Head of caudate nucleus (tissue), 42 donors: Measurements from ENCODE around the gene PPIF.

Experiments used
- DNase-seq, 42 donors: peaks; one replicate each; pipeline versions ENCODE4 v3.0.0 to v3.0.0-alpha.2; 2020 to 2021; ENCODE audit warnings: mixed read lengths in 7 of 42
- intact Hi-C: fragments of 100-400 bp; cut with DNase I; formaldehyde crosslinking; loops from one replicate; pipeline ENCODE4 v1.15.0; 2022

Gene PPIF

GRCh38 chr10:79342295-79342761, 4.9 kb upstream of the PPIF start:
- DNase-seq: peak in 4 of 42 donors; percentile 1 to 27 (median 14)
- intact Hi-C loops: no loop called here

DNA sequence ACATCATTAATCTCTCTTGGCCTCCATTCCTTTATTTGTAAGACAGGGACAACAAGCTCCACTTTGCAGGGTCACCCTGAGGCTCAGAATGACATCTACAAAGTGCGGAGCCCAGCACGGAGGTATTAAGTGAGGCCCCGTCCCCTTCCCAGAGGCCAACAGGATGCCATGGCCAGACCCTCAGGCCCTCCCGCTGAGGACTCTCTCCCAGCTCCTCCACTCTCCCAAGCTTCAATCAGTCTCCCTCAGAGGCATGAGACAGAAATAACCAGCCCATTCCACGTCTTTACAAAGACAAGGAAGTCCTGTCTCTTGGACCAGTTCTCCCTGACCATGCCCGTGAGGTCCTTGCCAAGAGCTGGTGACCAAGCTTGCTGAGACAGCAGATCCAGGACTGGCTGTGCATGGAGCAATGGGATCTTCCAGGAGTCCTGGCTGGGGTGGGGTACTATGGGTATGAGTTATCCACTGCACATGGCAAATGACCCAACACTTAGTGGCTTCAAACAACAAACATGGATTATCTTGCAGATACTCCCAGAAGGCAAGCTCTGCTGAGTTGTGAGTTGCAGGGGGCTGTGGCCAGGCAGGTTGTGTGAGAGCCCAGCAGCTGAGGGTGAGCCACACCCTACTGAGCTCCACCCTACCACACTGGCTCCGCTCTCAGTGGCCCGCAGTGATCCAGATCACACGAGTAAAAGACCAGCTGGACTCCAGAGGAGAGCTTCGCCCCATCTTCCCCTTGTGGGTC, 4.3 kb upstream of the PPIF start:
- intact Hi-C loops: no loop called here
- DNase-seq: peak in 4 of 42 donors; percentile 5 to 38 (median 20)

DNA sequence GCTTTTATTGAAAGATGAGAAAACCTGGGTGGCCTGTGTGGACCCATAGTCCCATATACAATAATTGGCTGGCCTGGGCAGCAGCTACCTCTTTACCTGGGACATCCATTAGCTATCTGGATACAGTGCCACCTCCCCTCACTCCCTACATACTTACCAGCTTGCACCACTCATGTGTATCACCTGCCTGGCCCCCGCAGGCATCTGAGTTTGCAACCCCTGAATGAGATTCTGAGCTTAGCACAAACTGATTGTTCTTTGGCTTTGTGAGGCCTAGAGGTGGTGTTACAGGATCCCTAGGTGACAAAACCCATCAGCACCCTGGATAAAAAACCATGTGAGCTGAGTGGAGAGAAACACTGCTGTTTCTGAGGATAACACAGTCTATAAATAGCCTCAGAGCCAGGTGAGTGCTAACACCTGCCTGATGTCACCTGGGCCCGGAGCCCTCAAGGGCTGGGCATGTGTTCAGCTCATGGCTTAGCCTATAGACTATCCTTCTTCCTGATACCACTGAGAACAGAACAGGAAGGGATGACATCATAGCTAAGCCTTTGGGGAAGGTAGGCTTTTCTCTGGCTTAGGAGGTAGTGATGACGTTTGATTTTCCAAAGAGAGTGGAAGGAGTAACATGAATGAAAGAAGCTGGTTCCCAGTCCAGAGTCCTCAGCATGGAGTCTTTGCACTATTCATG, 2.6 kb upstream of the PPIF start:
- peak in 2 of 42 donors; percentile 29 to 35 for DNase-seq
- intact Hi-C loops: no loop called here

GRCh38 chr10:79345241-79346011, 1.8 kb upstream of the PPIF start:
- DNase-seq: peak in 7 of 42 donors; percentile 9 to 58 (median 31)
- intact Hi-C loops: no loop called here

DNA sequence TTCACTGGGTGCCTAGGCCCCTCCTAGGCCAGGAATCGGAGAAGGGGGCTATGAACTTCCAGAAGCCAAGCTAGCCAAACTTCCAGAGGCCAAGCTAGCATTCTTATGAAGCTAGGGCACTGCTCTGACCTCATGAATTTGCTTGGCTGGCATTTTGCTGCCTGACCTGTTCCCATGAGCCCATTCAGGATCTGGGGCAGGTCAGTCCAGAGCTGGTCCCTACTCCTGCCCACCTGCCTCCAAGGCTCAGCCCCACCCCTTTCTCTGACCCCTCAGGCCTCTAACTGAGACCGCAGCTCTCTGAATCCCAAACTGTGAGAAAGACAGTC, 1.3 kb upstream of the PPIF start:
- intact Hi-C loops: no loop called here
- DNase-seq: peak in 4 of 42 donors; percentile 0 to 39 (median 24)

GRCh38 chr10:79346388-79347225, 662 bp upstream of the PPIF start:
- peak in 5 of 42 donors; percentile 1 to 37 (median 17) for DNase-seq
- intact Hi-C loops: no loop called here

DNA sequence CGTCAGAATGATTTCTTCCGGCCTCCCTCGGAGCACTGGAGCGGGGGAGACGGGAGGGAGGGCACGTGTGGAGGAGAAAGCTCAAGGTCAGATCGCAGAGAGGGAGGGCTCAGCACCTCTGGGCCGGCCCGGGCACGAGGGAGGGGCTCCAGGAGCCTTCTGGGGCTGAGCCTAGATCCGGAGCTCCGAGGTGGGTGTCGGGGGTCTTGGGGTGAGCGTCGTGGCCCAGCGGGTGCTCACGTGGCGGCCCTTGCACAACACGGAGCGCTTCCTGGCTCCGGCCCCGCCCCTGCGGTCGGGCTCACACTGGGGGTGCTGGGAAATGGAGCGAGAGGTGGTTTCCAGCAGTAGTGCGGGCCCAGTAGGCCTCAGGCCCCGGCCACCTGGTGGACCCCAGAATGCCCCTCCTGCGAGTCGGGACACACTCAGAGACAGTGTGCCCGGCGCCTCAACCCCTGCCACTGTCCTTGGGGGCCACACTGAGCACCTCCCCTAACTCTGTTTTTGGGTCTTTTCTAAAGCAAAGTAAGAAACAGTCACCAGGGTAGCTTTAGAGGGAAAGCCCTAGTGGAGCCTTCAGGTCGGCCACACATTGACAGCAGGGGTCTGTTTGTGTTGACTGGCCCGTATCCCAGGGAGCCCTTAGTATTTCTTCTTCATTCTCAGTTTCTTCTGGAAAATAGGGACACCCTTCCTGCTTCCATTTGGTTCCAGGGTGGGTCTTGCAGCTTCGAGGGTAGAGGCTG, 798 bp downstream of the PPIF start:
- peak in 36 of 42 donors; percentile 29 to 77 (median 54) for DNase-seq
- intact Hi-C loops: no loop called here

DNA sequence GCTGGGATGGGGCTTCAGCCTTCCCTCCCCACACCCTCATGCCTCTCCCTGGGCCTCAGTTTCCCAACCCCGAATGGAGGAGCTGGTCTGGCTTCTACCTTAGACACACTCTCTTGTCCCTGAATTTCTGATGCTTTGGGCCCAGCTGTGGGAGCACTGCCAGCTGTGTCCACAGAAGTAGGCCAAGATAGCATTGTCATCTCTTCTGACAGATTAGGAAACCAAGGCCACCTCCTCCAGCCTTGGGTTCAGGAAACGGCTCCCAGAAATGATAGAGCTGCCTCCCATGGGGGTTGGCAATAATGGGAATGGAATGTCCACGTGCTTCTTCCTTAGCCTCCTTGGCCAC, 1.3 kb downstream of the PPIF start:
- DNase-seq: peak in 3 of 42 donors; percentile 3 to 13 (median 6)
- intact Hi-C loops: no loop called here

- DNase-seq: peak in 3 of 42 donors; percentile 5 to 33 (median 13)
- intact Hi-C loops: no loop called here
These were observed 1.8 kb downstream of the PPIF start for GRCh38 chr10:79349072-79349491.

DNA sequence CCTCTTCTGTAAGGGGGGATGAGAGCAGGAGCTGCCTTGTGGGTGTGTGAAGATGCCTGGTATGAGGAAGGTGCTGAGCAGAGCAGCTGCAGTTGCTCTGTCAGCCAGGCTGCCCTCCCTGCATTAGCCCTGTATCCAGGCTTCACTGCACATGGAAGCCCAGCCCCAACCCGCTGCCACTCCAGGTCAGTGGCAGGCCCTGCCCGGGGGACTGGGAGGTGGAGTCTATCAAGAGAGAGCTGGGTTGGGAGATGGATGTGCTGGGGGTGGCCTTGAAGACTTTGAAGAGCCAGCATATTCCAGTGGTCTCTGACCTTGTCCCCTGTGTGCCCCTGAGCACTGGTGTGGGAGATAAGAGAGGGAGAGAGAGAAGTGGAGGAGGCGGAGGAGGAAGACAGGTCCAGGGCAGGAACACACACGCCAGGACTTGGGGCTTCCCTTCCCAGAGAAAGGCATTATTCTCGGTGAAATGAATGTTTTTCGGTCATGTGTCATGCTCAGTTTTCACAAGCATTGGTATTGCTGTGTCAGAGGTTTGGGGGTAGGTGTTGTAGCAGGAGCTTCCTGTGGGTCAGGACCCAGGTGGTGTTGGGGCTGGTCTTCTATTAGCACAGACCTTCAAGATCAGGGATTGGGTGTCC, 2.6 kb downstream of the PPIF start:
- intact Hi-C loops: no loop called here
- DNase-seq: peak in 3 of 42 donors; percentile 4 to 14 (median 8)

DNA sequence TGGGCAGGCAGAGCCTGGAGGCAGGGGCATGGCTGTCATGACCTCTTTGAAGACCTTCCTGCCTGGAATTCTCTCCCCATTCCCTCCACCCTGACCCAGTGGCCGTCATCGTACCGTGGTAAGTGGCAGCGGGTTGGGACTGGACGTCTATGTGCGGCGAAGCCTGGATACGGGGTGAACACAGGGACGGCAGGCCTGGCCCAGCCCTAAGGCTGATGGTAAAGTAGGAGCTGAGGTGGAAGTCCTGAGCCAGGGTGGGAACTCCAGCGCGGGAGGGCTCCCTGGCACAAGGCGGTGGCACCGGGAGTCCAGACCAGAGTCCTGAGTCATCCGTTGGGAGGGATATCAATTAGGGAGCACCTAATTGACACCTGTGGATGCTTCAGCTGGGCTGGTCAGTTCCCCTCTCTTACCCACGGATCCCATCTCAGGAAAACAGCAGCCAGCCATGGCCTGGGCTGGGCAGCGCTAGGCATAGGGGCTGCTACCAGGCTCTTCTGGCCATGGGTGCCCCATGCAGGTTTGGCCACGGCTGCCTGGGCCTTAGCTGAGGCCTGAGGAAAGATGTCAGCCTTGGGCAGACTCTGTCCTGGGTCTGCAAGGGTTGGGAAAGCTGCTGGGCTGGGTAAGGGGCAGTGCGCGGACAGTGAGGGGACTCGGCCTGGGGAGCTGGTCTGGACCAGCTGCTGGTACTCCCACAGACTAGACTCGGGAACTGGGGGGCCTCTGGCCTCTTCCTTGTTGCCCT, 3.3 kb downstream of the PPIF start:
- intact Hi-C loops: no loop called here
- DNase-seq: peak in 3 of 42 donors; percentile 6 to 27 (median 14)

DNA sequence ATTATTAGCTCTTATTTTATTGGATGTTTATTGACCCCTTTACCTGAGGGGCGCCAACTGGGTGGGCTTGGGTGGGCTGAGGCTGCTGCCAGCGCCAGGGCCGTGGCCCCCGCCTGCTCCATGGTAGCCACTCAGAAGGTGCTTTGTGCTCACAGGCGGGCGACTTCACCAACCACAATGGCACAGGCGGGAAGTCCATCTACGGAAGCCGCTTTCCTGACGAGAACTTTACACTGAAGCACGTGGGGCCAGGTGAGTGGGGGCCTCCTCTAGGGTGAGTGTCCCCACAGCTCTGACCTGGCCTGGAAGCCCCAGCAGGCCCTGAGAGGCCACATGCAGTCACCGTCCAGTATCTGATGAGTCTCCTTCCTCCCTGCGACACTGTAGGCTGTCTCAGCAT, 4.1 kb downstream of the PPIF start:
- intact Hi-C loops: no loop called here
- DNase-seq: peak in 5 of 42 donors; percentile 1 to 41 (median 24)

DNA sequence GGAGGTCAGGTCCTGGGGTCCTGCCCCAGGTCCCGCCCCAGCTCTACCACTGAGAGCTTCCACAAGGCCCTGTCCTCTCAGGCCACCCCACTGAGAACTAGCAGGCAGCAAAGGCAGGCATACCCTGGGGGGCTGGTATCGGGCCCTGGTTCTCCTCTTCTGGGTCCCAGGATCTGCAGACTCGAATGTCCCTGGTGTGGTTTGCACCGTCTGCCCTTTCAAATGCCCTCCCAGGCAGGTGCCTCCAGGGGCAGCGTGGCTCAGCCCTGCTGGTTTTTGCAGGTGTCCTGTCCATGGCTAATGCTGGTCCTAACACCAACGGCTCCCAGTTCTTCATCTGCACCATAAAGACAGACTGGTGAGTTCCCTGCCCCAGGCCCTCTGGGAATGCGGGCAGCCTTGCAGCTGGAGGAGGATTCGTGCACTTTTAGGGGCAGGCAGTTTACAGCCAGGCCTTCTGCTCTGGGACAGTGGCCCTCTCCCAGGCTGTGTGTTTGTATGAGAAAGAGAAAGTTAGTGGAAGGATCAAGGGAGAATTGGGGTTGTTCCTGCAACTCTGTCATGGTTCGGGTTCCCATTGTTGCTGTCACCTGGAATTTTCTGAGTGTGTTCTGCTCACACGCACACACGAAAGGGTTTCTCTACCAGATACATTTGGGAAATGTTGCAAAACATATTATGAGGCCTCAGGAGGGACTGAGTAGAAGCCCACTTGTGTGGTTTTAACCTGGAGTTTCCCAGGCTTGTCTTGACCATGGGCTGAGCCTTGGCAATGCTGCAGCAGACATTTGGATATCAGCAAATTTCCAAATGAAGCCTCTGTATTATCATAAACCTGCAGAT, 5.0 kb downstream of the PPIF start:
- DNase-seq: peak in 6 of 42 donors; percentile 0 to 38 (median 17)

DNA sequence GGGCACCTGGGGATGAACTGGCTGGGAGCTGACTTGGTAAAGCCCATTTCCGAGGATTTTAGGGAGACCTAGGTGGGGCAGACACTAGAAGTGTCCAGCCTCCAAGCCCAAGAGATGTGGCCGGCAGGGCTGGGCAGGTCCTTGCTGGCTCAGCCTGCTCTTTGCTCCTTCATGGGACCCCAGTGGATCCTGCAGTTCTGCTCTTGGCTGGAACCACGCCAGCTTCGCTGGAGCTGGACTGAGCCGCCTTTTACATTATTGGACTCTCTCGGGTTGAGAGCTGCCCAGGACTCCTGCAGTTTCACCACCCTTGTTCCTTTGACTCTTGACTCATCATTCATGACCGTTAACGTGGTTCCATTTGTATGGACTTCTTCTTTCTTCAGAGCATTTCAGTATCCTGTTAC, 5.7 kb downstream of the PPIF start:
- peak in 7 of 42 donors; percentile 1 to 45 (median 21) for DNase-seq
- intact Hi-C loops: no loop called here

More for the DNA sequence above, 5.0 kb downstream of the PPIF start:
- intact Hi-C loops: no loop called here

GRCh38 chr10:79353726-79354125, 6.5 kb downstream of the PPIF start:
- peak in 5 of 42 donors; percentile 1 to 41 (median 27) for DNase-seq
- intact Hi-C loops: no loop called here

DNA sequence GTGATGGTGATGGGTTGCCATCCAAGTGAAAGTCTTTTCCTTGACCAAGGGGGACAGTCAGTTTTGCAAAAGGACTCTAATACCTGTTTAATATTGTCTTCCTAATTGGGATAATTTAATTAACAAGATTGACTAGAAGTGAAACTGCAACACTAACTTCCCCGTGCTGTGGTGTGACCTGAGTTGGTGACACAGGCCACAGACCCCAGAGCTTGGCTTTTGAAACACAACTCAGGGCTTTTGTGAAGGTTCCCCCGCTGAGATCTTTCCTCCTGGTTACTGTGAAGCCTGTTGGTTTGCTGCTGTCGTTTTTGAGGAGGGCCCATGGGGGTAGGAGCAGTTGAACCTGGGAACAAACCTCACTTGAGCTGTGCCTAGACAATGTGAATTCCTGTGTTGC, 6.9 kb downstream of the PPIF start:
- peak in 2 of 42 donors; percentile 11 to 21 for DNase-seq
- intact Hi-C loops: no loop called here
